Measurements from ENCODE around the gene ZNF580.

The ZNF580 gene

GRCh38 chr19:55640577-55641425 lies at the start of gene ZNF580:
Gene ZNF580, plus strand, starts transcription at chr19:55641002. Its CDS starts 1,507 bp downstream, at chr19:55642509.
- DNase-seq: peak; percentile 64

GRCh38 chr19:55591555-55591954 lies 49.2 kb upstream of the ZNF580 start:
- DNase-seq: no peak

- no peak for DNase-seq
Observed at GRCh38 chr19:55592391-55593090, 48.3 kb upstream of the ZNF580 start.

- no peak for DNase-seq
Observed at GRCh38 chr19:55593096-55593772, 47.6 kb upstream of the ZNF580 start.

- DNase-seq: no peak
Observed at GRCh38 chr19:55594996-55595545, 45.7 kb upstream of the ZNF580 start.

GRCh38 chr19:55596304-55596703 lies 44.5 kb upstream of the ZNF580 start:
- no peak for DNase-seq

GRCh38 chr19:55597501-55597921 lies 43.3 kb upstream of the ZNF580 start:
- DNase-seq: no peak

GRCh38 chr19:55598034-55598433 lies 42.8 kb upstream of the ZNF580 start:
- DNase-seq: no peak

- DNase-seq: peak; percentile 80
Observed at GRCh38 chr19:55598719-55599467, 41.9 kb upstream of the ZNF580 start.

- peak; percentile 97 for DNase-seq
Observed at GRCh38 chr19:55599468-55599841, 41.3 kb upstream of the ZNF580 start, which contains the start of gene FIZ1. Gene FIZ1, minus strand, starts transcription at chr19:55599517. Its CDS starts 1,652 bp downstream, at chr19:55597865.

- DNase-seq: peak; percentile 85
Observed at GRCh38 chr19:55599842-55600661, 40.8 kb upstream of the ZNF580 start, which contains the start of gene ZNF524. Gene ZNF524, plus strand, starts transcription at chr19:55600288. Its CDS starts 1,825 bp downstream, at chr19:55602113.

- no peak for DNase-seq
Observed at GRCh38 chr19:55600662-55601028, 40.2 kb upstream of the ZNF580 start.

- DNase-seq: no peak
Observed at GRCh38 chr19:55601084-55601483, 39.7 kb upstream of the ZNF580 start.

- DNase-seq: no peak
Observed at GRCh38 chr19:55602104-55603001, 38.4 kb upstream of the ZNF580 start.

- DNase-seq: no peak
Observed at GRCh38 chr19:55603115-55603514, 37.7 kb upstream of the ZNF580 start.

- no peak for DNase-seq
Observed at GRCh38 chr19:55603581-55604292, 37.1 kb upstream of the ZNF580 start.

- peak; percentile 99 for DNase-seq
Observed at GRCh38 chr19:55605207-55605636, 35.6 kb upstream of the ZNF580 start.

- peak; percentile 74 for DNase-seq
Observed at GRCh38 chr19:55605637-55606470, 34.9 kb upstream of the ZNF580 start, which contains the start of gene ZNF865. Gene ZNF865, plus strand, starts transcription at chr19:55605647. Its CDS starts 7,972 bp downstream, at chr19:55613619.

- no peak for DNase-seq
Observed at GRCh38 chr19:55606471-55606787, 34.4 kb upstream of the ZNF580 start.

Measured in CD4-positive, alpha-beta T cell treated with Interleukin-6 for 4 hours (primary cell).